Activated naive CD8-positive, alpha-beta T cell treated with anti-CD3 and anti-CD28 coated beads for 36 hours (primary cell): ENCODE measurements around the gene CYP2C9. TPM values are rescaled to one million over a fixed set of nuclear protein-coding genes. Genes with fewer than 3 reads are reported as not detected.

Experiments used
- DNase-seq: peaks from one replicate; pipeline ENCODE4 v3.0.0; 2021
- H3K27ac Mint-ChIP-seq: one replicate; pipeline ENCODE4 v1.8.0; 2022; ENCODE audit warnings: mild to moderate bottlenecking, moderate library complexity, mixed read lengths
- H3K27me3 Mint-ChIP-seq: one replicate; pipeline ENCODE4 v1.8.0; 2022; ENCODE audit warnings: mild to moderate bottlenecking, mixed read lengths
- H3K36me3 Mint-ChIP-seq: one replicate; pipeline ENCODE4 v1.8.0; 2021; ENCODE audit warnings: mild to moderate bottlenecking, mixed read lengths
- H3K4me1 Mint-ChIP-seq: one replicate; pipeline ENCODE4 v1.8.0; 2021; ENCODE audit warnings: mixed read lengths
- H3K4me3 Mint-ChIP-seq: one replicate; pipeline ENCODE4 v1.8.0; 2022; ENCODE audit warnings: mild to moderate bottlenecking, moderate library complexity, mixed read lengths
- H3K9me3 Mint-ChIP-seq: one replicate; pipeline ENCODE4 v1.8.0; 2022; ENCODE audit warnings: mixed read lengths
- total RNA-seq, 2 experiments: library from RNA; stranded (reverse); gene quantifications; one replicate each; pipeline ENCODE4 v1.2.3, GENCODE V29; 2021

The CYP2C9 gene
- total RNA-seq, 2 experiments from 2014 or later: not detected

DNA sequence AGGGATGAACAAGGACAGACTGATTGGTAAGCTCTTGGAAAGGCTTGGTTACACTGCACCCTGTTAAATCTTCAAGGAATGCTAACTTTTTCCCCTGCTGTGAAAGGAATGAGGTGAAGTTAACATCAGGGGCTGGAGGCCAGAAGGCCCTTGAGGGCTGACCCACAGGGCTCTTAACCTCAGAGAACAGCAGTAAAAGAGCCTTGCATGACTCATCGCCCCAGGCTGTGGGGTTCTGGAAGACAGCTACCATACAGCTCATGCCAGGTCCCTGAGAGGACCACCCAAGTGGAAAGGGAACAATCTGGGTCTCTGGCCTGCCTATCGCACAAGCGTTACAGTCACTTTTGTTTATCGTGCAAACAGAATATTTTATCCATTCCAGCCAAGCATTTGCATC, 54.4 kb downstream of the CYP2C9 start:
- no peak for DNase-seq
- peaks cover 11% of the 10 kb centered on the region for H3K9me3 Mint-ChIP-seq
- H3K36me3 Mint-ChIP-seq: no peaks in the 10 kb centered on the region
- no peaks in the 10 kb centered on the region for H3K4me1 Mint-ChIP-seq
- no peaks in the 10 kb centered on the region for H3K27me3 Mint-ChIP-seq
- no peak overlapping the region for H3K4me3 Mint-ChIP-seq
- H3K27ac Mint-ChIP-seq: no peak overlapping the region

DNA sequence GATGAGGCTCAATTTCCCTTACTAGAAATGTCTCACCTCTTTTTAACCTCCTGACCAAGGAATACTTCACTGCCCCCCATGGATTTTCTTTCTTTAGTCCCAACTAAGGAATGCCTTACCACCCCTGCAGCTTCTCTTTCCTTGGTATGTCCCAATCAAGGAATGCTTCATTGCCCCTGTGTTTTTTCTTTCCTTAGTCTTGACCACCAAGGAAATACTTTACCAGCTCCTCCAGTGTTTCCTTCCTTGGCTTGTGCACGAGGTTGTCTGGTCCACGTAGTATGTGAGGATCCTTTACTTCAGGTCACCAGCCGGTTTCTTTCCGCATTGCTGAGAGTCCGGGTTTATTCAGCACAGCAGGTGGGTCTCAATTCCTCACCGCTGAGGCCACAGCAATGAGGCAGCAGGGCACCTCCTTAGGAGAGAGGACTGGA, 59.3 kb downstream of the CYP2C9 start:
- H3K4me1 Mint-ChIP-seq: no peaks in the 10 kb centered on the region
- no peak overlapping the region for H3K4me3 Mint-ChIP-seq
- H3K27ac Mint-ChIP-seq: no peak overlapping the region
- no peaks in the 10 kb centered on the region for H3K9me3 Mint-ChIP-seq
- no peak for DNase-seq
- no peaks in the 10 kb centered on the region for H3K36me3 Mint-ChIP-seq
- H3K27me3 Mint-ChIP-seq: no peaks in the 10 kb centered on the region

DNA sequence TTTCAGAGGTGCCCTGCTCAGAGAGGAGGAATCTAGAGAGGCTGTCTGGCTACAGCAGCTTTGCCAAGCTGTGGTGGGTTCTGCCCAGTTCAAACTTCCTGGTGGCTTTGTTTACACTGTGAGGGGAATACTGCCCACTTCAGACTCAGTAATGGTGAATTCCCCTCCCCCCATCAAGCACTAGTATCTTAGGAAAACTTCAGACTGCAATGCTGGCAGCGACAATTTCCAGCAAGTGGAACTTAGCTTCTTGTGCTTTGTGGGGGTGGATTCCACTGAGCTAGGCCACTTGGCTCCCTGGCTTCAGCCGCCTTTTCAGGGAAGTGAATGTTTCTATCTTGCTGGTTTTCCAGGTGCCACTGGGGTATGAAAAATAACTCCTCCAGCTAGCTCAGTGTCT, 88.0 kb downstream of the CYP2C9 start:
- no peak for DNase-seq
- Mint-ChIP-seq H3K9me3 (peaks cover 13% of the 10 kb centered on the region), H3K4me1 (no peaks in the 10 kb centered on the region), H3K4me3 (no peak overlapping the region), H3K36me3 (no peaks in the 10 kb centered on the region), H3K27me3 (peaks cover 8% of the 10 kb centered on the region), H3K27ac (no peak overlapping the region)

DNA sequence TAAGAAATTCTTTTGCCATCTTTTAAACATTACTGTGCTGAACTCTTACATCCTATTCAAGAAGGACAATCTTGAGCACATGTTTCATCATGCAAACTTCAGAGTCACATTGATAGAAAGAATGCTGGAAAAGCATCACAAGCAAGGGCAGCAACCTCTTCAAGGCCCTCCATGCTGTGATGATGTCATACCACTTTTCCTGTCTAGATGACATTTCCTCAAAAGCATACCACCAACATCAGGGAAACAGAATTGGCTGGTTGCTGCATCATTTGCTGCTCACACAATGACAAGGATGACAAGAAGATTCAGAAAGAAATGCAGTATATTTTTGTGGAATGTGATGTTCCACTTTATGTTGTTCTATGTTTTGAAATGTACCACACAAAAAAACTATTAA, 93.2 kb downstream of the CYP2C9 start:
- DNase-seq: no peak
- Mint-ChIP-seq H3K4me3 (no peak overlapping the region), H3K27me3 (peaks cover 8% of the 10 kb centered on the region), H3K4me1 (no peaks in the 10 kb centered on the region), H3K9me3 (peaks cover 2% of the 10 kb centered on the region), H3K27ac (no peak overlapping the region), H3K36me3 (no peaks in the 10 kb centered on the region)

DNA sequence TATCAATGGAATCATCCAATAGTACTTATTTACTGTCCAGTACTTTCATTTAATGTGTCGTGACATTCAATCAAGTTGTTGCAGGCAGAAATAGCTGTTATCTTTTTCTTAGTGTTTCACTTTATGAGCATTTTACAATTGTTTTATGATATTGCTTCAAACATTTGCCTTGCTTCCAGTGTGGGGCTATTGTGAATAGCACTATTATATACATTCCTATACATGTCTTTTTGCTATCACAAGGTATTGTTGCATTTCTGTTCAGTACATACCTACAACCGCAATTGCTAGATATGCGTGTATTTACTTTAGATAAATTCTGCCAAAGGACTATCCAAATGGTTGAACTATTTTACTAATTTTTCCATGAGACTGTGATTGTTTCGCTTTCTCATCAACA, 95.9 kb downstream of the CYP2C9 start:
- DNase-seq: no peak
- Mint-ChIP-seq H3K27me3 (peaks cover 8% of the 10 kb centered on the region), H3K36me3 (no peaks in the 10 kb centered on the region), H3K4me1 (no peaks in the 10 kb centered on the region), H3K27ac (no peak overlapping the region), H3K4me3 (no peak overlapping the region), H3K9me3 (peaks cover 2% of the 10 kb centered on the region)

DNA sequence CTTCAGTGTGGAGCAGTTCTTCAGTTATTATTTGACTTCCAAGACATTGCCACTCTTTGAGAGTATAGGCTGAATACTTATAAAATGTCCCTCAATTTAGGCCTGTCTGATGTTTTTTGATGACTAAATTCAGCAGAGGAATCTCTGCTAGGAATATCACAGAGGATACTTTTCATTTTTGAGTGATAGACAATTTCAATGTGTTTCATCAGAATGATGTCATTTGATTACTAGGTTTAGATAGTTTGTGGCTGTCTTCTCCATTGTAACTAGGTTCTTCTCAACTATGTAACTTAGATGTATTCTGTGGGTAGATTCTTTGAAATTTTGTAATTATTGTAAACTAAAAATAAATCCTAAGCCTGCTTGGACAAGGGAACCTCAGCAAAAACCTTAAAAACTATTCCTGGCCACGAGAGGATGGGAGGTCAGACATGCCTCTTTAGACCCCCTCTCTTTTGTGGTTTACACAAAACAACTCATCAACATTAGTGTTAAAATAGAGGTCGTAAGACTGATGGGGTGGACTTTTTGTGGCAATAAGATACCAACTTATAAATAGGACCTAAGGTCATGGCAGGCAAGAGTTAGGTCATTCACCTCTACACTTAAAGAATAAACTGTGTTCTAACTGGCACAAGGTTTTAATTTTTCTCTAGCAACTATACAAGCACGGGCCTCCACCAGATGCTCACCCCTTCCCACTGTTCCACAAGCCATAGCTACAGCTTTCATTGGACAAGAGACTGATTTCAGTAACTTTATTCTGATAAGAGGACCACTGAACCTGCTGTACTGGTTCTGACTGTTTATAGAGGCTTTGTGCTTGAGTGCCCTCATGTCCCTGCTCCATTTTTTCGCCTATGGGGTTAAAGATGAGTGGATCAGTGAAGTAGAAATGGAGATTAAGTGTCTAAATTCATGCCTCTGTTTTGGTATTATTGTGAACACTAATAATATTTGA, 97.2 kb downstream of the CYP2C9 start:
- DNase-seq: no peak
- H3K27me3 Mint-ChIP-seq: peaks cover 6% of the 10 kb centered on the region
- H3K36me3 Mint-ChIP-seq: no peaks in the 10 kb centered on the region
- H3K9me3 Mint-ChIP-seq: peaks cover 2% of the 10 kb centered on the region
- no peak overlapping the region for H3K27ac Mint-ChIP-seq
- no peak overlapping the region for H3K4me3 Mint-ChIP-seq
- H3K4me1 Mint-ChIP-seq: no peaks in the 10 kb centered on the region

DNA sequence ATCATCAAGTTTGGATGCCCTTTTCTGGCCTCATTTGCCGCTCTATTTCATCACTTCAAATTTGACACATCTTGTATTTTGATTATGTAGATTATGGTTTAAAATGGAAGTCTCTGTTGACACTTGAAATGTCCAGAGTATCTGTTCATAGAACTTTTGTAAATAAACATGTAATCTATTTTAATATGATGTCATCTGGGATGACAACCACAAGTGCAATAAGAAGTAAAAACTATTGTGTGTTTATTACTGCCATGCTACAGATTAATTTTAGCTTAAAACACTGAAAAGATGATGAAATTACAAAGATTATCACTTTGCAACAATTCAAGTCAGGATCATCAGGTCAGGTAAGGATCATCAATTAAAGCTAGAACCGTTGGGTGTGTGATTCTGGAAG, 100.8 kb downstream of the CYP2C9 start:
- no peaks in the 10 kb centered on the region for H3K9me3 Mint-ChIP-seq
- H3K4me3 Mint-ChIP-seq: no peak overlapping the region
- no peak for DNase-seq
- H3K4me1 Mint-ChIP-seq: no peaks in the 10 kb centered on the region
- H3K36me3 Mint-ChIP-seq: no peaks in the 10 kb centered on the region
- H3K27ac Mint-ChIP-seq: no peak overlapping the region
- no peaks in the 10 kb centered on the region for H3K27me3 Mint-ChIP-seq

Other genes with a start within 250 kb of the CYP2C9 start
- gene CYP2C19, start 176.0 kb upstream of the CYP2C9 start, total RNA-seq: not detected
- gene CYP2C8, start 130.8 kb downstream of the CYP2C9 start, total RNA-seq: under 1 TPM; 0.12 to 0.35 TPM